GM15510 (cell line): Measurements from ENCODE around the gene PKD1L1.
A peak's percentile ranks its signal among the peaks of the same experiment; 100 is the strongest.

Source experiments
- POLR2A ChIP-seq: IDR thresholded peaks from 3 replicates; pipeline ENCODE4 v1.6.1; 2011; ENCODE audit warnings: borderline replicate concordance; ENCODE audit not compliant: insufficient read length; ENCODE audit errors: extremely low read depth

PKD1L1 gene

GRCh38 chr7:47943676-47944474 lies 4.4 kb downstream of the PKD1L1 start:
- TF ChIP-seq POLR2A: no peak

- no peak for TF ChIP-seq POLR2A
These were observed 6.1 kb downstream of the PKD1L1 start for GRCh38 chr7:47942132-47942531.

- no peak for TF ChIP-seq POLR2A
These were observed 7.0 kb downstream of the PKD1L1 start for GRCh38 chr7:47941136-47941844.

GRCh38 chr7:47940088-47941013 lies 7.9 kb downstream of the PKD1L1 start:
- TF ChIP-seq POLR2A: no peak

GRCh38 chr7:47939425-47940036 lies 8.7 kb downstream of the PKD1L1 start:
- no peak for TF ChIP-seq POLR2A

GRCh38 chr7:47938574-47939165 lies 9.6 kb downstream of the PKD1L1 start:
- no peak for TF ChIP-seq POLR2A

- no peak for TF ChIP-seq POLR2A
These were observed 10.3 kb downstream of the PKD1L1 start for GRCh38 chr7:47937711-47938573.

GRCh38 chr7:47937065-47937687 lies 11.1 kb downstream of the PKD1L1 start:
- peak; percentile 19 for TF ChIP-seq POLR2A

GRCh38 chr7:47936323-47936722 lies 11.9 kb downstream of the PKD1L1 start:
- no peak for TF ChIP-seq POLR2A

- no peak for TF ChIP-seq POLR2A
These were observed 12.9 kb downstream of the PKD1L1 start for GRCh38 chr7:47935336-47935735.

- TF ChIP-seq POLR2A: no peak
These were observed 13.4 kb downstream of the PKD1L1 start for GRCh38 chr7:47934831-47935230.

GRCh38 chr7:47933215-47933614 lies 15.1 kb downstream of the PKD1L1 start:
- no peak for TF ChIP-seq POLR2A
